HG03196 (cell line): Measurements from ENCODE around the gene LPAR5.

Experiments used
- ATAC-seq: cut with Tn5 transposase; IDR thresholded peaks from one replicate; pipeline ENCODE4 v1.9.1; 2021; ENCODE audit not compliant: unreplicated experiment

The LPAR5 gene

GRCh38 chr12:6635856-6636531, at the start of gene LPAR5:
TSS of gene LPAR5 (minus strand) at chr12:6635959. CDS start at chr12:6621248, 14,711 bp downstream.
- ATAC-seq, result no peak

GRCh38 chr12:6684609-6685008, 48.9 kb upstream of the LPAR5 start:
- no peak for ATAC-seq

GRCh38 chr12:6676962-6677361, 41.2 kb upstream of the LPAR5 start:
- no peak for ATAC-seq

- ATAC-seq, result no peak
These were observed 36.4 kb upstream of the LPAR5 start for GRCh38 chr12:6672143-6672542.

- no peak for ATAC-seq
These were observed 31.9 kb upstream of the LPAR5 start for GRCh38 chr12:6667559-6668210.

- ATAC-seq, result no peak
These were observed 30.5 kb upstream of the LPAR5 start for GRCh38 chr12:6666211-6666610.

GRCh38 chr12:6664902-6665301, 29.1 kb upstream of the LPAR5 start:
- no peak for ATAC-seq

- peak; percentile 96 for ATAC-seq
These were observed 27.4 kb upstream of the LPAR5 start, which contains the start of gene ING4 for GRCh38 chr12:6662906-6663742. TSS of gene ING4 (minus strand) at chr12:6663119. CDS start at chr12:6663101, 18 bp downstream.

- ATAC-seq, result no peak
These were observed 26.8 kb upstream of the LPAR5 start for GRCh38 chr12:6662602-6662905.

- ATAC-seq, result no peak
These were observed 18.2 kb upstream of the LPAR5 start for GRCh38 chr12:6653987-6654386.

- ATAC-seq, result no peak
These were observed 17.6 kb upstream of the LPAR5 start for GRCh38 chr12:6653342-6653741.

- ATAC-seq, result no peak
These were observed 16.6 kb upstream of the LPAR5 start for GRCh38 chr12:6652391-6652790.

GRCh38 chr12:6650832-6651231, 15.1 kb upstream of the LPAR5 start:
- no peak for ATAC-seq

- no peak for ATAC-seq
These were observed 11.4 kb upstream of the LPAR5 start, which contains the start of gene ACRBP for GRCh38 chr12:6647083-6647604. TSS of gene ACRBP (minus strand) at chr12:6647432. CDS start at chr12:6647366, 66 bp downstream.

GRCh38 chr12:6646276-6647082, 10.7 kb upstream of the LPAR5 start:
- ATAC-seq, result no peak

GRCh38 chr12:6644903-6645302, 9.1 kb upstream of the LPAR5 start:
- no peak for ATAC-seq

GRCh38 chr12:6644257-6644596, 8.5 kb upstream of the LPAR5 start:
- ATAC-seq, result no peak

- ATAC-seq, result no peak
These were observed 8.0 kb upstream of the LPAR5 start for GRCh38 chr12:6643569-6644256.

GRCh38 chr12:6641131-6641530, 5.4 kb upstream of the LPAR5 start:
- no peak for ATAC-seq

- no peak for ATAC-seq
These were observed 4.7 kb upstream of the LPAR5 start for GRCh38 chr12:6640497-6640896.
